Right lobe of liver (tissue), 4 donors: Measurements from ENCODE around the gene ADARB2.

ENCODE experiments used
- POLR2A ChIP-seq: fragments of 450-650 bp; IDR thresholded peaks from one replicate; pipeline ENCODE4 v1.6.1; 2017; ENCODE audit warnings: antibody characterized with exemption, mild to moderate bottlenecking
- TF ChIP-seq, protein P1 (sequence below), 4 donors: fragments of 200-600 bp in 3 of 4; fragments of 450-650 bp in 1 of 4; IDR thresholded peaks; one replicate each; pipeline versions ENCODE4 v1.5.1 to v1.8.0; 2016 to 2022; ENCODE audit warnings: antibody characterized with exemption in 4 of 4, mild to moderate bottlenecking in 2 of 4
- donor health status: DM: no; HTN: no; CAD: no.
- donor health status: DM: no; HTN: no; CAD: no.
- donor health status: DM: no; HTN: yes; CAD: no.

DNA sequence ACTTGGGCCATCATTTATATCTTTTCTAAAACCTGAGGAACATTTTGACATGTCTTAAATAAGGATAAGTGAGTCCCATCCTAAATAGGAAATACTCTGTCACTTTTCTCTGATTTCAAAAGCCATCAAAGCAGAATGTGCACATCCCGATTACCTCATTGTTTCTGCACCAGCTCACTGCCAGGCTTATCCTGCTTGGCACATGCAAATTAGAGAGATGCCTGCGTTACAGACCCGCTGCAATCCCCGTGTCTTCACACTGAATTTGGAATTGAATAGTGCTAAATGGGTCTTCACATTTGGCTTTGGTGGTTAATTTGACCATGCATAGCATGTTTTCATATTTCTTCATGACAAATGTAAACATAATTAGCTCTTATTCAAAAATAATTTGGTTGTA, 401.7 kb downstream of the ADARB2 start:
- TF ChIP-seq, protein P1, sequence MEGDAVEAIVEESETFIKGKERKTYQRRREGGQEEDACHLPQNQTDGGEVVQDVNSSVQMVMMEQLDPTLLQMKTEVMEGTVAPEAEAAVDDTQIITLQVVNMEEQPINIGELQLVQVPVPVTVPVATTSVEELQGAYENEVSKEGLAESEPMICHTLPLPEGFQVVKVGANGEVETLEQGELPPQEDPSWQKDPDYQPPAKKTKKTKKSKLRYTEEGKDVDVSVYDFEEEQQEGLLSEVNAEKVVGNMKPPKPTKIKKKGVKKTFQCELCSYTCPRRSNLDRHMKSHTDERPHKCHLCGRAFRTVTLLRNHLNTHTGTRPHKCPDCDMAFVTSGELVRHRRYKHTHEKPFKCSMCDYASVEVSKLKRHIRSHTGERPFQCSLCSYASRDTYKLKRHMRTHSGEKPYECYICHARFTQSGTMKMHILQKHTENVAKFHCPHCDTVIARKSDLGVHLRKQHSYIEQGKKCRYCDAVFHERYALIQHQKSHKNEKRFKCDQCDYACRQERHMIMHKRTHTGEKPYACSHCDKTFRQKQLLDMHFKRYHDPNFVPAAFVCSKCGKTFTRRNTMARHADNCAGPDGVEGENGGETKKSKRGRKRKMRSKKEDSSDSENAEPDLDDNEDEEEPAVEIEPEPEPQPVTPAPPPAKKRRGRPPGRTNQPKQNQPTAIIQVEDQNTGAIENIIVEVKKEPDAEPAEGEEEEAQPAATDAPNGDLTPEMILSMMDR (IDR thresholded peaks at IDR 0.05): no peak
- TF ChIP-seq POLR2A: no peak
